Stimulated activated memory B cell treated with anti-CD40 and anti-IgM and Interleukin-4, amounts not matched to agents 10 μg/mL and 1 μg/mL and 100 μg/mL, for 72 hours (primary cell): ENCODE data around the gene CKAP5.
"Not testable (repeated sequence)": the region's sequence is repeated elsewhere in the genome, so short reads cannot be mapped to it uniquely, and the experiment has no call there.

Experiments
- ATAC-seq: fragments of 150-1000 bp; cut with Tn5 transposase; 2 replicates; pipeline ENCODE4 v1.10.0; 2021
- H3K27ac Mint-ChIP-seq: one replicate; pipeline ENCODE4 v1.8.0; 2022; ENCODE audit warnings: mild to moderate bottlenecking, mixed read lengths
- H3K27me3 Mint-ChIP-seq: one replicate; pipeline ENCODE4 v1.8.0; 2022; ENCODE audit warnings: mixed read lengths
- H3K36me3 Mint-ChIP-seq: one replicate; pipeline ENCODE4 v1.8.0; 2022; ENCODE audit warnings: mixed read lengths
- H3K4me1 Mint-ChIP-seq: one replicate; pipeline ENCODE4 v1.8.0; 2022; ENCODE audit warnings: mixed read lengths
- H3K4me3 Mint-ChIP-seq: one replicate; pipeline ENCODE4 v1.8.0; 2022; ENCODE audit warnings: mild to moderate bottlenecking, moderate library complexity, mixed read lengths
- H3K9me3 Mint-ChIP-seq: one replicate; pipeline ENCODE4 v1.8.0; 2022; ENCODE audit warnings: mixed read lengths

The CKAP5 gene

GRCh38 chr11:46712874-46713576, 133.1 kb downstream of the CKAP5 start:
- H3K9me3 Mint-ChIP-seq = no peaks in the 10 kb centered on the region
- H3K27ac Mint-ChIP-seq = no peak overlapping the region
- H3K4me3 Mint-ChIP-seq = no peak overlapping the region
- H3K27me3 Mint-ChIP-seq = no peaks in the 10 kb centered on the region
- H3K4me1 Mint-ChIP-seq = no peaks in the 10 kb centered on the region
- ATAC-seq = no peak
- H3K36me3 Mint-ChIP-seq = peaks cover under 1% of the 10 kb centered on the region

GRCh38 chr11:46711303-46711702, 134.8 kb downstream of the CKAP5 start:
- no peaks in the 10 kb centered on the region for H3K27me3 Mint-ChIP-seq
- H3K36me3 Mint-ChIP-seq = peaks cover 18% of the 10 kb centered on the region
- H3K27ac Mint-ChIP-seq = no peak overlapping the region
- no peak overlapping the region for H3K4me3 Mint-ChIP-seq
- no peaks in the 10 kb centered on the region for H3K4me1 Mint-ChIP-seq
- H3K9me3 Mint-ChIP-seq = no peaks in the 10 kb centered on the region
- no peak for ATAC-seq

GRCh38 chr11:46710821-46711269, 135.2 kb downstream of the CKAP5 start:
- ATAC-seq = no peak

GRCh38 chr11:46709351-46709750, 136.7 kb downstream of the CKAP5 start:
- H3K27me3 Mint-ChIP-seq, H3K9me3 Mint-ChIP-seq, H3K4me1 Mint-ChIP-seq, H3K4me3 Mint-ChIP-seq, ATAC-seq, H3K27ac Mint-ChIP-seq: not testable (repeated sequence)
- H3K36me3 Mint-ChIP-seq = peaks cover 28% of the 10 kb centered on the region

More at GRCh38 chr11:46710821-46711269, 135.2 kb downstream of the CKAP5 start:
- H3K27ac Mint-ChIP-seq = no peak overlapping the region
- no peaks in the 10 kb centered on the region for H3K9me3 Mint-ChIP-seq
- H3K4me1 Mint-ChIP-seq = no peaks in the 10 kb centered on the region
- peaks cover 18% of the 10 kb centered on the region for H3K36me3 Mint-ChIP-seq
- no peak overlapping the region for H3K4me3 Mint-ChIP-seq
- no peaks in the 10 kb centered on the region for H3K27me3 Mint-ChIP-seq

GRCh38 chr11:46706886-46707285, 139.2 kb downstream of the CKAP5 start:
- Mint-ChIP-seq H3K27ac (no peak overlapping the region), H3K9me3 (no peaks in the 10 kb centered on the region), H3K4me1 (peaks cover 11% of the 10 kb centered on the region), H3K27me3 (no peaks in the 10 kb centered on the region), H3K4me3 (no peak overlapping the region), H3K36me3 (peaks cover 48% of the 10 kb centered on the region)
- ATAC-seq = no peak

GRCh38 chr11:46705070-46705688, 140.9 kb downstream of the CKAP5 start:
- peaks cover 55% of the 10 kb centered on the region for H3K36me3 Mint-ChIP-seq
- no peak overlapping the region for H3K4me3 Mint-ChIP-seq
- H3K27me3 Mint-ChIP-seq = no peaks in the 10 kb centered on the region
- H3K27ac Mint-ChIP-seq = no peak overlapping the region
- H3K4me1 Mint-ChIP-seq = peaks cover 18% of the 10 kb centered on the region
- ATAC-seq = no peak
- no peaks in the 10 kb centered on the region for H3K9me3 Mint-ChIP-seq

- Mint-ChIP-seq H3K27ac (peak overlapping the region; percentile 83), H3K4me3 (peak overlapping the region; percentile 96), H3K4me1 (peaks cover 42% of the 10 kb centered on the region), H3K36me3 (peaks cover 39% of the 10 kb centered on the region), H3K27me3 (no peaks in the 10 kb centered on the region), H3K9me3 (no peaks in the 10 kb centered on the region)
- ATAC-seq = no peak
These were observed 144.9 kb downstream of the CKAP5 start for GRCh38 chr11:46701078-46701654.

GRCh38 chr11:46700241-46701077, 145.6 kb downstream of the CKAP5 start, which contains the start of the genes ARHGAP1 and ZNF408:
ARHGAP1 (minus strand) TSS chr11:46700619; CDS start chr11:46696107, 4,512 bp downstream.
ZNF408 (plus strand) TSS chr11:46701031; CDS start chr11:46701048, 17 bp downstream.
- peak within 1 kb of the TSS; percentile 96 for H3K4me3 Mint-ChIP-seq
- H3K4me1 Mint-ChIP-seq = peaks cover 45% of the 10 kb centered on the region
- peaks cover 41% of the 10 kb centered on the region for H3K36me3 Mint-ChIP-seq
- ATAC-seq = peak; percentile 96
- peak within 1 kb of the TSS; percentile 83 for H3K27ac Mint-ChIP-seq
- H3K27me3 Mint-ChIP-seq = no peaks in the 10 kb centered on the region
- H3K9me3 Mint-ChIP-seq = no peaks in the 10 kb centered on the region

GRCh38 chr11:46698597-46698996, 147.5 kb downstream of the CKAP5 start:
- Mint-ChIP-seq H3K4me3 (no peak overlapping the region), H3K27ac (peak overlapping the region; percentile 83), H3K9me3 (no peaks in the 10 kb centered on the region), H3K36me3 (peaks cover 43% of the 10 kb centered on the region), H3K27me3 (no peaks in the 10 kb centered on the region), H3K4me1 (peaks cover 45% of the 10 kb centered on the region)
- no peak for ATAC-seq

GRCh38 chr11:46697723-46698122, 148.4 kb downstream of the CKAP5 start:
- Mint-ChIP-seq H3K4me3 (no peak overlapping the region), H3K36me3 (peaks cover 35% of the 10 kb centered on the region), H3K4me1 (peaks cover 42% of the 10 kb centered on the region)

GRCh38 chr11:46697303-46697702, 148.8 kb downstream of the CKAP5 start:
- Mint-ChIP-seq H3K36me3 (peaks cover 31% of the 10 kb centered on the region), H3K4me3 (no peak overlapping the region), H3K27me3 (no peaks in the 10 kb centered on the region), H3K9me3 (no peaks in the 10 kb centered on the region), H3K27ac (peak overlapping the region; percentile 12), H3K4me1 (peaks cover 37% of the 10 kb centered on the region)
- no peak for ATAC-seq

More at GRCh38 chr11:46697723-46698122, 148.4 kb downstream of the CKAP5 start:
- Mint-ChIP-seq H3K27ac (peak overlapping the region; percentile 12), H3K9me3 (no peaks in the 10 kb centered on the region), H3K27me3 (no peaks in the 10 kb centered on the region)
- no peak for ATAC-seq

- H3K4me3 Mint-ChIP-seq = no peak overlapping the region
- H3K4me1 Mint-ChIP-seq = peaks cover 27% of the 10 kb centered on the region
- ATAC-seq = no peak
- H3K27me3 Mint-ChIP-seq = no peaks in the 10 kb centered on the region
- no peaks in the 10 kb centered on the region for H3K9me3 Mint-ChIP-seq
- H3K27ac Mint-ChIP-seq = no peak overlapping the region
- H3K36me3 Mint-ChIP-seq = peaks cover 24% of the 10 kb centered on the region
These were observed 149.9 kb downstream of the CKAP5 start for GRCh38 chr11:46696212-46696558.

- H3K9me3 Mint-ChIP-seq = no peaks in the 10 kb centered on the region
- no peak for ATAC-seq
- H3K4me3 Mint-ChIP-seq = no peak overlapping the region
- H3K36me3 Mint-ChIP-seq = peaks cover 27% of the 10 kb centered on the region
- no peaks in the 10 kb centered on the region for H3K27me3 Mint-ChIP-seq
- H3K4me1 Mint-ChIP-seq = peaks cover 26% of the 10 kb centered on the region
- no peak overlapping the region for H3K27ac Mint-ChIP-seq
These were observed 150.5 kb downstream of the CKAP5 start for GRCh38 chr11:46695345-46696211.

- Mint-ChIP-seq H3K27me3 (no peaks in the 10 kb centered on the region), H3K4me1 (peaks cover 26% of the 10 kb centered on the region), H3K9me3 (no peaks in the 10 kb centered on the region), H3K36me3 (peaks cover 30% of the 10 kb centered on the region), H3K4me3 (no peak overlapping the region), H3K27ac (peak overlapping the region; percentile 11)
- ATAC-seq = no peak
These were observed 151.5 kb downstream of the CKAP5 start for GRCh38 chr11:46694607-46695006.
